ENCODE results near the gene ILK.

DNA sequence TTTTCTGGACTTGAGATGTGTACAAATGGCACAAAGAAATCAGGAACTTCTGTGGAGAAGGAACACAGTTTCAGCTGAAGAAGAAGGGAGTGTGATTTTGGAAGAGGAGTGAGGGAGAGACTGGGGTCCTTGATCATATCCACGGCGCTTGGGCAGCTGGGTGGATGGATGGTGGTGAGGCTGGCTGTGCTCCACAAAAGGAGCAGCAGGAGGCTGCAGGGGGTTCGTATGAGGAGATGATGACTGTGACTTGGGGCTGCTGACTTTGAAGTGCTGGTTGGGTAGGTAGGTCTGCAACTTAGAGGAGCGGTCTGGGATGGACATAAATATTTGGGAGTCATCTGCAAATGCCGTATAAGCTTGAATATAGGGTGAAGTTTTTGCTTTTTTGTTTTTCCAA lies 53.4 kb downstream of the ILK start:
- TF ChIP-seq, protein P1, sequence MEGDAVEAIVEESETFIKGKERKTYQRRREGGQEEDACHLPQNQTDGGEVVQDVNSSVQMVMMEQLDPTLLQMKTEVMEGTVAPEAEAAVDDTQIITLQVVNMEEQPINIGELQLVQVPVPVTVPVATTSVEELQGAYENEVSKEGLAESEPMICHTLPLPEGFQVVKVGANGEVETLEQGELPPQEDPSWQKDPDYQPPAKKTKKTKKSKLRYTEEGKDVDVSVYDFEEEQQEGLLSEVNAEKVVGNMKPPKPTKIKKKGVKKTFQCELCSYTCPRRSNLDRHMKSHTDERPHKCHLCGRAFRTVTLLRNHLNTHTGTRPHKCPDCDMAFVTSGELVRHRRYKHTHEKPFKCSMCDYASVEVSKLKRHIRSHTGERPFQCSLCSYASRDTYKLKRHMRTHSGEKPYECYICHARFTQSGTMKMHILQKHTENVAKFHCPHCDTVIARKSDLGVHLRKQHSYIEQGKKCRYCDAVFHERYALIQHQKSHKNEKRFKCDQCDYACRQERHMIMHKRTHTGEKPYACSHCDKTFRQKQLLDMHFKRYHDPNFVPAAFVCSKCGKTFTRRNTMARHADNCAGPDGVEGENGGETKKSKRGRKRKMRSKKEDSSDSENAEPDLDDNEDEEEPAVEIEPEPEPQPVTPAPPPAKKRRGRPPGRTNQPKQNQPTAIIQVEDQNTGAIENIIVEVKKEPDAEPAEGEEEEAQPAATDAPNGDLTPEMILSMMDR (IDR thresholded peaks at IDR 0.05; ENCODE audit: extremely low read depth in 1 of 2, insufficient read depth in 1 of 2, low read depth in 1 of 2, low read length in 2 of 2), result no peak
- TF ChIP-seq POLR2A (IDR thresholded peaks at IDR 0.05; ENCODE audit: low read depth, low read length) (no peak), EZH2 (IDR thresholded peaks at IDR 0.05; ENCODE audit: borderline replicate concordance, low read depth, low read length, severe bottlenecking) (no peak), POLR2AphosphoS5 (IDR thresholded peaks at IDR 0.05; ENCODE audit: insufficient read depth, low read depth, low read length) (no peak), JUN (IDR thresholded peaks at IDR 0.05; ENCODE audit: borderline replicate concordance, insufficient read depth, insufficient read length, low read depth) (no peak)

Measured in endothelial cell of umbilical vein (primary cell).